Epithelial cell of esophagus (primary cell): Measurements from ENCODE around the gene RAB42.
A peak's percentile ranks its signal among the peaks of the same experiment; 100 is the strongest.
"Not testable (repeated sequence)": the region's sequence is repeated elsewhere in the genome, so short reads cannot be mapped to it uniquely, and the experiment has no call there.

Experiments
- DNase-seq: peaks from one replicate; pipeline ENCODE4 v3.0.0; 2010; ENCODE audit warnings: low read depth
- H3K4me3 ChIP-seq: 2 replicates; pipeline ENCODE4 v1.5.1; 2011; ENCODE audit warnings: mild to moderate bottlenecking, low read length, control low read depth
- TF ChIP-seq, protein P1 (sequence below): IDR thresholded peaks from 2 replicates; pipeline ENCODE4 v1.5.1; 2011; ENCODE audit warnings: low read depth, mild to moderate bottlenecking, low read length, control low read depth, inconsistent platforms; ENCODE audit not compliant: insufficient read depth; ENCODE audit errors: missing control alignments

RAB42 gene

DNA sequence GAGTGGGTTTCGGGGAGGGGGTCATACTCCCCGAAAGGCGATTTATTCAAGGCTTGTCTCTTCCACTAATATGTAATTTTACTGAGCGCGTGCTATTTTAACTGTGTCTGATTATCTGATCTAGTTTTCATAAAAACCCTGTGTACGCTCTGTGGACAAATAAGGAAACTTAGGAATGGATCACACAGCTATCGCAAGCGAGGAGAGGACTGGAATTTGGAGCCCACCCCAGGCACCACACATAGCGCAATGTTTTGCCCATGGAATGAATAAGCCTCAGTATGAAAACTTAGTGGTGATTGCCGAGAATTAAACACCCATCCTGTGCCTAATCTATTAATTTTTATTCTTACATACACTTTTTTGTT lies 9.8 kb upstream of the RAB42 start:
- peak overlapping the region; percentile 98 for H3K4me3 ChIP-seq
- peak; percentile 38 for DNase-seq
- TF ChIP-seq, protein P1, sequence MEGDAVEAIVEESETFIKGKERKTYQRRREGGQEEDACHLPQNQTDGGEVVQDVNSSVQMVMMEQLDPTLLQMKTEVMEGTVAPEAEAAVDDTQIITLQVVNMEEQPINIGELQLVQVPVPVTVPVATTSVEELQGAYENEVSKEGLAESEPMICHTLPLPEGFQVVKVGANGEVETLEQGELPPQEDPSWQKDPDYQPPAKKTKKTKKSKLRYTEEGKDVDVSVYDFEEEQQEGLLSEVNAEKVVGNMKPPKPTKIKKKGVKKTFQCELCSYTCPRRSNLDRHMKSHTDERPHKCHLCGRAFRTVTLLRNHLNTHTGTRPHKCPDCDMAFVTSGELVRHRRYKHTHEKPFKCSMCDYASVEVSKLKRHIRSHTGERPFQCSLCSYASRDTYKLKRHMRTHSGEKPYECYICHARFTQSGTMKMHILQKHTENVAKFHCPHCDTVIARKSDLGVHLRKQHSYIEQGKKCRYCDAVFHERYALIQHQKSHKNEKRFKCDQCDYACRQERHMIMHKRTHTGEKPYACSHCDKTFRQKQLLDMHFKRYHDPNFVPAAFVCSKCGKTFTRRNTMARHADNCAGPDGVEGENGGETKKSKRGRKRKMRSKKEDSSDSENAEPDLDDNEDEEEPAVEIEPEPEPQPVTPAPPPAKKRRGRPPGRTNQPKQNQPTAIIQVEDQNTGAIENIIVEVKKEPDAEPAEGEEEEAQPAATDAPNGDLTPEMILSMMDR = no peak

DNA sequence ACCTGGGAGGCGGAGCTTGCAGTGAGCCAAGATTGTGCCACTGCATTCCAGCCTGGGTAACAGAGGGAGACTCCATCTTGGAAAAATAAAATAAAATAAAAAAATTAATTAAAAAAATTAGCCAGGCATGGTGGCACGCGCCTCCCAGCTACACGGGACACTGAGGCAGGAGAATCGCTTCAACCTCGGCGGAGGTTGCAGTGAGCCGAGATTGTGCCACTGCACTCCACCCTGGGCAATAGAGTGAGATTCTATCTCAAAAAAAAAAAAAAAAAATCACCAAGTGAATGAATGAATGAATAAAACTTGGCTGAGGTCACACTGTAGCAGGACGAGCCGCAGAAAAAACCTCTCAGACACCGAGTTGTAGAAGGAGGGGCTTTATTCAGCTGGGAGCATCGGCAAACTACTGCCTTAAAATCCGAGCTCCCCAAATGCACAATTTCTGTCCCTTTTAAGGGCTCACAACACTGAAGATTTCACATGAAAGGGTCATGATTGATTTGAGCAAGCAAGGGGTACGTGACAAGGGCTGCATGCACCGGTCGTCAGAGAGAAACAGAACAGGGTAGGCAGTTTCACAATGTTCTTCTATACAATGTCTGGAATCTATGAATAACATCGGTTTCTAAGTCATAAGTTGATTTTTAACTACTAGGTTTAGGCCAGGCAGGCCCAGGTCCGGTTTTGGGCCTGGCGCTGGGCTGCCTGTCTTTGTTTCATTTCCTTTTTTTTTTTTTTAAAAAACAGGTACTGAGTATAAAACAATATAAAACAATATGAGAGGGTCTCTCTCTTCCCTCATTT lies 5.3 kb upstream of the RAB42 start:
- not testable (repeated sequence) for H3K4me3 ChIP-seq, DNase-seq

DNA sequence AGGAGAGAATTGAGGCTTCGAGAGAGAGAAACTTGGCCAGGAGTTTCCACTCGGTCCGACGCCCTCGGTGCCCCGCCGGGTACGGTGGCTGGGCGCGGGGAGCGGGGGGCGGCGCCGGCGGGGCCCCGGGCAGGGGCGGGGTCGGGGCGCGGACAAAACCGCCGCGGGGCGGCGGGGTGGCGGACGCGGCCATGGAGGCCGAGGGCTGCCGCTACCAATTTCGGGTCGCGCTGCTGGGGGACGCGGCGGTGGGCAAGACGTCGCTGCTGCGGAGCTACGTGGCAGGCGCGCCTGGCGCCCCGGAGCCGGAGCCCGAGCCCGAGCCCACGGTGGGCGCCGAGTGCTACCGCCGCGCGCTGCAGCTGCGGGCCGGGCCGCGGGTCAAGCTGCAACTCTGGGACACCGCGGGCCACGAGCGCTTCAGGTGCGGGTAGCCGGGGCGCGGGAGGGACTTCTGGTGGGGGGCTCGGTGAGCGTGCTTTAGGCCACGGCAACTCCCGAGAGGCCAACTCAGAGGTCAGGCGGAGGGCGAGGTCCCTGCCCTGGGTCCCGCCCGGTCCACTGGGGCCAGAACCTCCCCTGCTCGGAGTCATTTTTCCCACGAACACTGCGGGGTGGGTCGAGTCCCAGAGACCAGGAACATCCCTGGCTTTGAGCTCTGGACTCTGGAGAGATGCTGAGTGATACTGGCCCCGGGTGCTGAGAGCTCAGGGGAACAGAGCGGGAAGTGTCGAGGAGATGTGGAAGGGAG lies 431 bp downstream of the RAB42 start:
- TF ChIP-seq, protein P1 = no peak
- DNase-seq = no peak
- H3K4me3 ChIP-seq = peak overlapping the region; percentile 13

DNA sequence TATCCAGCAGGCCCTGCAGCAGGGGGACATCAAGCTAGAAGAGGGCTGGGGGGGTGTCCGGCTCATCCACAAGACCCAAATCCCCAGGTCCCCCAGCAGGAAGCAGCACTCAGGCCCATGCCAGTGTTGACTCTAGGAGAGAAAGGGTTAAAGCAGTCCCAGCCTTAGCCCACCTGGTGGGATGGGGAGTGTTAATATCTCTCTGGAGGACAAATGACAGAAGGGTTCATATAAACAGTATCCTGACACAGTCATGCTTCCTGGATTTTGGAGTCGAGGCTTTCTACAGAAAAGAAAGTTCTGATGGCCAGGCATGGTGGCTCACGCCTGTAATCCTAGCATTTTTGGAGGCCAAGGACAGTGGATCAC lies 1.9 kb downstream of the RAB42 start:
- DNase-seq, H3K4me3 ChIP-seq: not testable (repeated sequence)

DNA sequence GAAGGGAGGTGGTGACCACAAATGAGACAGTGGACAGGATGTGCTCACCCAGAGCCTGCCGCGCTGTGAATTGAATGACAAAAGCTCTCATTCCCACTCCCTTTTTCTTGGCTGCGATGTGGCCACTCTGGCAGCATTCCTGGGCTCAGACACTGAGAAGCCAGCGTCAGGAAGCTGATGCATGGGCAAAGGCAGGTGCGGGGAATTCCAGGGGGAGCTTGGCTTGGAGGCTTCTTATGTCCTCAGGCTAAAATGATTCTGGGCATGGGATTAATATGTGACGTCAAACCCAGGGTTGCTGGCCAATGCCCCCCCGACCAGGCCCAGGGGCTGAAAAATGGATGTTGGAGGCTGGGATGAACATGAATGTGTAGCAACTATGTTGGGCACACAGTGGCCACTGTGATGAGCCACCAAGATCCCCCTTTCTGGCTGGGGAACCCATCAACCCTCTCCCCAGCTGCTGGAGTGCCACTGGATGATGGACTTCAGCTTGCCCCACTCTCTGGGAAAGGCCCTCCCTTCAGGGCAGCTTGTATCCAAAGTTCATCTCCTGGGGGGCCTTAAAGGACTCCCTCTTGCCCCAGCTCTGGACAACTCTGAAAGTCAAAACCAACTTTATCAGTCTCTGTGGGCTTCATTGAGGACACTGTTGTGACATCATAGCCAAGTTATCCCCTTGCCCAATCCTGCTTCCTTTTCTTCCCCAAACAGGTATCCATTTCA lies 2.8 kb downstream of the RAB42 start:
- DNase-seq = peak; percentile 77
- not testable (repeated sequence) for H3K4me3 ChIP-seq

DNA sequence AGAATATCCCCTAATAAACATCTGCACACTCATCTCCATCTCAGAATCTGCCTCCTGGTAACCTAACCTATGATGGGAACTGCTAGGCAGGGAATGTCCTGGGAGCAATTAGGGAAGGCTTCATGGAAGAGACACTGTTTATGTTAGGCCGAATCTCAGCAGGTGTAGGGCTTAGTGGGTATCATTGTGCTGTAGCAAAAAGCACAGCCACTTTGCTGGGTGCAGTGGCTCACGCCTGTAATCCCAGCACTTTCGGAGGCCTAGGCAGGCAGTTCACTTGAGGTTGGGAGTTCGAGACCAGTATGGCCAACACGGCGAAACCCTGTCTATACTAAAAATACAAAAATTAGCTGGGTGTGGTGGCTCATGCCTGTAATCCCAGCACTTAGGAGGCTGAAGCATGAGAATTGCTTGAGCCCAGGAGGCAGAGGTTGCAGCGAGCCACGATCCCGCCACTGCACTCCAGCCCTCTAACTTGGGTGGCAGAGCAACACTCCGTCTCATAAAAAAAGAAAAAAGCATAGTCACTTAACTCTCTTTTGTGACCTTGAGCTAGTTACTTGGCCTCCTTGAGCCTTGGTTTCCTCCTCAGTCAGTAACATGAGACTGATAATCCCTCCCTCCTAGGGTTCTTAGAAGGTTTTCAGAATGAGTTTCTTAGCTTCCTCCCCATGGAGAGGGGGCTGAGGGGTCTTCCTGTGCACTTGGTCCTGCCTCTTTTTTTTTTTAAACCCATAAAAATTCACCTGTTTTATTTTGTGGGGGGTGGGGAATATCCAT lies 3.5 kb downstream of the RAB42 start:
- no peak overlapping the region for H3K4me3 ChIP-seq
- no peak for DNase-seq
- TF ChIP-seq, protein P1 = no peak

DNA sequence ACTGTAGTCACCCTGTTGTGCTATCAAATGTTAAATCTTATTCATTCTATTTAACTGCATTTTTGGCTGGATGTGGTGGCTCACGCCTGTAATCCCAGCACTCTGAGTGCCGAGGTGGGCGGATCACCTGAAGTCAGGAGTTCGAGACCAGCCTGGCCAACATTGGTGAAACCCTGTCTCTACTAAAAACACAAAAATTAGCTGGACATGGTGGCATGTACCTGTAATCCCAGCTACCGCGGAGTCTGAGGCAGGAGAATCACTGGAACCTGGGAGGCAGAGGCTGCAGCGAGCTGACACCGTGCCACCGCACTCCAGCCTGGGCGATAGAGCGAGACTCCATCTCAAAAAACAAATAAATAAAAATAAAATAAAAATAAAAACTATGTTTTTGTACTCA lies 4.2 kb downstream of the RAB42 start:
- not testable (repeated sequence) for DNase-seq, H3K4me3 ChIP-seq

DNA sequence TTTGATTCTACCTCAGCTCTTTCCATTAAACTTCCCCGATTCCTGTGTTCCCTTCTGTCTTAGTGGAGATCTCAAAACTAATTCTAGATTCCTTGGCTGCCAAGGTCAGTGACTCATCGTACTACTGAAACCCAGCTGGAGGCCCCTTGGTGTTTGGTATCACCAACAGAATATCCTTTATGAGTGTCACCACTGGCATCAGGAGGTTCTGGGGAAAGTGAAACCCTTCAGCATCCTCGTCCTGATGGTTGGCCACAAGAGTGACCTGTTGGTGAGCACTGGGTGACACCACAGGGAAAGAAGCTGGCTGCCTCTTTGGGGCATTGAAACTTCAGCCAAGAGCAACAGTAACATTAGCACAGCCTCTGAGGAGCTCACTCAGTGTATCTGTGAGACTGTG lies 9.6 kb downstream of the RAB42 start:
- H3K4me3 ChIP-seq = no peak overlapping the region
- TF ChIP-seq, protein P1 = no peak
- DNase-seq = peak; percentile 78
